Caco-2 (cell line): ENCODE measurements around the gene RUSC2. TPM values are rescaled to one million over a fixed set of nuclear protein-coding genes. Genes with fewer than 3 reads are reported as not detected.

Source experiments
- BruUV-seq: library from RNA; stranded (reverse); fragments of 400-500 nt; replicated peaks from 2 replicates; lab custom pipeline; 2021; lab: Mats Ljungman, UMichigan
- CTCF ChIA-PET: fragments of 300-600 bp; sonication (Branson Sonifier 250); formaldehyde crosslinking; loops from one replicate; lab custom pipeline; 2022; ENCODE audit warnings: antibody characterized with exemption; lab: Charles Lee
- POLR2A ChIA-PET: fragments of 300-600 bp; sonication (Branson Sonifier 250); formaldehyde crosslinking; loops from one replicate; lab custom pipeline; 2022; ENCODE audit warnings: antibody characterized with exemption; lab: Charles Lee
- DNase-seq, 2 experiments: peaks; one replicate each; pipeline versions ENCODE4 v3.0.0 to v3.0.0-alpha.2; 2020 to 2022
- H3K27me3 ChIP-seq: replicated peaks from 2 replicates; pipeline ENCODE4 v1.6.0; 2011; ENCODE audit warnings: low read length; ENCODE audit not compliant: control insufficient read depth, insufficient read depth
- H3K36me3 ChIP-seq: 2 replicates; pipeline ENCODE4 v1.5.1; 2011; ENCODE audit warnings: low read length; ENCODE audit not compliant: control insufficient read depth, insufficient read depth
- H3K4me1 ChIP-seq: fragments of 250-450 bp; sonication (Bioruptor Pico); 2 replicates; pipeline ENCODE4 v1.5.1; 2020; ENCODE audit warnings: mild to moderate bottlenecking
- H3K4me3 ChIP-seq: 2 replicates; pipeline ENCODE4 v1.5.1; 2011; ENCODE audit warnings: low read depth, mild to moderate bottlenecking, control low read depth, low read length
- H3K9me3 ChIP-seq: fragments of 250-450 bp; sonication (Bioruptor Pico); 2 replicates; pipeline ENCODE4 v1.5.1; 2020; ENCODE audit warnings: mild to moderate bottlenecking, moderate library complexity
- H3K27ac Mint-ChIP-seq: one replicate; pipeline ENCODE4 v1.8.0; 2022; ENCODE audit warnings: mixed read lengths; ENCODE audit not compliant: unreplicated experiment
- H3K27me3 Mint-ChIP-seq: one replicate; pipeline ENCODE4 v1.8.0; 2022; ENCODE audit warnings: mixed read lengths; ENCODE audit not compliant: insufficient read depth, unreplicated experiment
- H3K36me3 Mint-ChIP-seq: one replicate; pipeline ENCODE4 v1.8.0; 2022; ENCODE audit warnings: mild to moderate bottlenecking, mixed read lengths; ENCODE audit not compliant: insufficient read depth, unreplicated experiment
- H3K4me1 Mint-ChIP-seq: one replicate; pipeline ENCODE4 v1.8.0; 2022; ENCODE audit warnings: low read depth, mixed read lengths; ENCODE audit not compliant: unreplicated experiment
- H3K4me3 Mint-ChIP-seq: one replicate; pipeline ENCODE4 v1.8.0; 2022; ENCODE audit warnings: mild to moderate bottlenecking, moderate library complexity, mixed read lengths; ENCODE audit not compliant: unreplicated experiment
- H3K9me3 Mint-ChIP-seq: one replicate; pipeline ENCODE4 v1.8.0; 2022; ENCODE audit warnings: mixed read lengths; ENCODE audit not compliant: unreplicated experiment
- intact Hi-C: fragments of 100-400 bp; cut with micrococcal nuclease; formaldehyde crosslinking; loops from one replicate; pipeline ENCODE4 v1.10.0; 2022; ENCODE audit not compliant: unreplicated experiment
- total RNA-seq: library from RNA; stranded (reverse); gene quantifications from 2 replicates; pipeline ENCODE4 v1.2.3, GENCODE V29; 2022
- TF ChIP-seq, protein P1 (sequence below), 2 experiments: fragments of 200-600 bp in 1 of 2; IDR thresholded peaks; 1 replicate in 1 of 2; 2 replicates in 1 of 2; pipeline versions ENCODE4 v1.5.1 to v1.8.0; 2011 to 2022; ENCODE audit warnings: antibody characterized with exemption in 1 of 2, control low read depth in 1 of 2, inconsistent platforms in 1 of 2, low read depth in 1 of 2, low read length in 1 of 2, mild to moderate bottlenecking in 1 of 2, moderate library complexity in 1 of 2; ENCODE audit not compliant: insufficient read depth in 1 of 2, severe bottlenecking in 1 of 2, unreplicated experiment in 1 of 2

The RUSC2 gene
- total RNA-seq, 1 experiment from 2014 or later, result 13.0 TPM

GRCh38 chr9:35517131-35517530 lies 27.2 kb downstream of the RUSC2 start:
- Mint-ChIP-seq H3K27me3 (no peaks in the 10 kb centered on the region), H3K4me3 (no peak overlapping the region), H3K9me3 (no peaks in the 10 kb centered on the region), H3K4me1 (peaks cover 67% of the 10 kb centered on the region), H3K36me3 (peaks cover 6% of the 10 kb centered on the region), H3K27ac (peak overlapping the region; percentile 81)
- H3K36me3 ChIP-seq, result no peaks in the 10 kb centered on the region
- DNase-seq, result no peak
- H3K27me3 ChIP-seq, result no peaks in the 10 kb centered on the region
- no TSS peak for BruUV-seq
- TF ChIP-seq, protein P1, sequence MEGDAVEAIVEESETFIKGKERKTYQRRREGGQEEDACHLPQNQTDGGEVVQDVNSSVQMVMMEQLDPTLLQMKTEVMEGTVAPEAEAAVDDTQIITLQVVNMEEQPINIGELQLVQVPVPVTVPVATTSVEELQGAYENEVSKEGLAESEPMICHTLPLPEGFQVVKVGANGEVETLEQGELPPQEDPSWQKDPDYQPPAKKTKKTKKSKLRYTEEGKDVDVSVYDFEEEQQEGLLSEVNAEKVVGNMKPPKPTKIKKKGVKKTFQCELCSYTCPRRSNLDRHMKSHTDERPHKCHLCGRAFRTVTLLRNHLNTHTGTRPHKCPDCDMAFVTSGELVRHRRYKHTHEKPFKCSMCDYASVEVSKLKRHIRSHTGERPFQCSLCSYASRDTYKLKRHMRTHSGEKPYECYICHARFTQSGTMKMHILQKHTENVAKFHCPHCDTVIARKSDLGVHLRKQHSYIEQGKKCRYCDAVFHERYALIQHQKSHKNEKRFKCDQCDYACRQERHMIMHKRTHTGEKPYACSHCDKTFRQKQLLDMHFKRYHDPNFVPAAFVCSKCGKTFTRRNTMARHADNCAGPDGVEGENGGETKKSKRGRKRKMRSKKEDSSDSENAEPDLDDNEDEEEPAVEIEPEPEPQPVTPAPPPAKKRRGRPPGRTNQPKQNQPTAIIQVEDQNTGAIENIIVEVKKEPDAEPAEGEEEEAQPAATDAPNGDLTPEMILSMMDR (IDR thresholded peaks at IDR 0.05; ENCODE audit: insufficient read depth in 1 of 2, low read depth in 1 of 2, low read length in 1 of 2, severe bottlenecking in 1 of 2, unreplicated experiment in 1 of 2), result no peak
- POLR2A ChIA-PET, result interaction anchor here (1.9 kb wide), 1 partner anchor 446 kb away, joined by 5 read pairs; no protein-coding TSS in a partner anchor
- intact Hi-C loops, result no loop called here
- CTCF ChIA-PET, result interaction anchor here (1.8 kb wide), 1 partner anchor 37 kb away, joined by 7 read pairs; no protein-coding TSS in a partner anchor
- peaks cover 69% of the 10 kb centered on the region for H3K4me1 ChIP-seq
- H3K9me3 ChIP-seq, result no peaks in the 10 kb centered on the region
- H3K4me3 ChIP-seq, result no peak overlapping the region

- CTCF ChIA-PET, result interaction anchor here (1.0 to 3.1 kb wide), 3 partner anchors 36 to 86 kb away, joined by 3 to 28 read pairs (median 5); no protein-coding TSS in a partner anchor
- Histone ChIP-seq H3K36me3 (no peaks in the 10 kb centered on the region), H3K4me3 (no peak overlapping the region), H3K4me1 (peaks cover 67% of the 10 kb centered on the region), H3K27me3 (no peaks in the 10 kb centered on the region), H3K9me3 (no peaks in the 10 kb centered on the region)
- Mint-ChIP-seq H3K36me3 (peaks cover 6% of the 10 kb centered on the region), H3K9me3 (no peaks in the 10 kb centered on the region), H3K27ac (peak overlapping the region; percentile 81), H3K4me3 (peak overlapping the region; percentile 22), H3K4me1 (peaks cover 63% of the 10 kb centered on the region), H3K27me3 (no peaks in the 10 kb centered on the region)
- TSS peak; percentile 96 for BruUV-seq
- intact Hi-C loops, result loop anchor here (1.0 kb wide), 1 partner anchor 28 kb away; no protein-coding TSS in a partner anchor
- no peak for DNase-seq
- TF ChIP-seq, protein P1 (IDR thresholded peaks at IDR 0.05; ENCODE audit: insufficient read depth in 1 of 2, low read depth in 1 of 2, low read length in 1 of 2, severe bottlenecking in 1 of 2, unreplicated experiment in 1 of 2), result no peak
- POLR2A ChIA-PET, result interaction anchor here (0.8 to 1.9 kb wide), 7 partner anchors 9 to 446 kb away, joined by 3 to 12 read pairs (median 4); partner anchors contain the start of gene RUSC2
Observed at GRCh38 chr9:35517552-35518224, 27.8 kb downstream of the RUSC2 start.

- Mint-ChIP-seq H3K9me3 (no peaks in the 10 kb centered on the region), H3K27me3 (no peaks in the 10 kb centered on the region), H3K36me3 (peaks cover 6% of the 10 kb centered on the region), H3K27ac (peak overlapping the region; percentile 81), H3K4me3 (peak overlapping the region; percentile 22), H3K4me1 (peaks cover 59% of the 10 kb centered on the region)
- CTCF ChIA-PET, result interaction anchor here (0.8 to 3.1 kb wide), 5 partner anchors 28 to 401 kb away, joined by 3 to 28 read pairs (median 5); partner anchors contain the start of gene RUSC2
- BruUV-seq, result no TSS peak
- Histone ChIP-seq H3K4me3 (no peak overlapping the region), H3K36me3 (no peaks in the 10 kb centered on the region), H3K9me3 (no peaks in the 10 kb centered on the region), H3K27me3 (no peaks in the 10 kb centered on the region), H3K4me1 (peaks cover 67% of the 10 kb centered on the region)
- TF ChIP-seq, protein P1 (IDR thresholded peaks at IDR 0.05; ENCODE audit: insufficient read depth in 1 of 2, low read depth in 1 of 2, low read length in 1 of 2, severe bottlenecking in 1 of 2, unreplicated experiment in 1 of 2), result no peak
- DNase-seq, result peak; percentile 88 to 93
- intact Hi-C loops, result loop anchor here (1.0 kb wide), 1 partner anchor 29 kb away; no protein-coding TSS in a partner anchor
- POLR2A ChIA-PET, result interaction anchor here (0.6 to 1.9 kb wide), 8 partner anchors 9 to 447 kb away, joined by 3 to 12 read pairs (median 4); partner anchors contain the start of gene RUSC2
Observed at GRCh38 chr9:35518225-35518821, 28.4 kb downstream of the RUSC2 start.
